HG02588 (cell line): ENCODE measurements around the gene LINC00305.

Experiments used
- ATAC-seq: cut with Tn5 transposase; IDR thresholded peaks from one replicate; pipeline ENCODE4 v1.9.1; 2021; ENCODE audit warnings: mild to moderate bottlenecking, moderate library complexity; ENCODE audit not compliant: unreplicated experiment

Gene LINC00305

GRCh38 chr18:64037812-64038414 is 111.0 kb downstream of the LINC00305 start:
- peak; percentile 70 for ATAC-seq

- ATAC-seq = no peak
These were observed 116.6 kb downstream of the LINC00305 start for GRCh38 chr18:64032312-64032711.

GRCh38 chr18:64031411-64031810 is 117.5 kb downstream of the LINC00305 start:
- ATAC-seq = no peak
